Measurements from ENCODE around the gene RNF157.
"Not testable (repeated sequence)": the region's sequence is repeated elsewhere in the genome, so short reads cannot be mapped to it uniquely, and the experiment has no call there.

The RNF157 gene

DNA sequence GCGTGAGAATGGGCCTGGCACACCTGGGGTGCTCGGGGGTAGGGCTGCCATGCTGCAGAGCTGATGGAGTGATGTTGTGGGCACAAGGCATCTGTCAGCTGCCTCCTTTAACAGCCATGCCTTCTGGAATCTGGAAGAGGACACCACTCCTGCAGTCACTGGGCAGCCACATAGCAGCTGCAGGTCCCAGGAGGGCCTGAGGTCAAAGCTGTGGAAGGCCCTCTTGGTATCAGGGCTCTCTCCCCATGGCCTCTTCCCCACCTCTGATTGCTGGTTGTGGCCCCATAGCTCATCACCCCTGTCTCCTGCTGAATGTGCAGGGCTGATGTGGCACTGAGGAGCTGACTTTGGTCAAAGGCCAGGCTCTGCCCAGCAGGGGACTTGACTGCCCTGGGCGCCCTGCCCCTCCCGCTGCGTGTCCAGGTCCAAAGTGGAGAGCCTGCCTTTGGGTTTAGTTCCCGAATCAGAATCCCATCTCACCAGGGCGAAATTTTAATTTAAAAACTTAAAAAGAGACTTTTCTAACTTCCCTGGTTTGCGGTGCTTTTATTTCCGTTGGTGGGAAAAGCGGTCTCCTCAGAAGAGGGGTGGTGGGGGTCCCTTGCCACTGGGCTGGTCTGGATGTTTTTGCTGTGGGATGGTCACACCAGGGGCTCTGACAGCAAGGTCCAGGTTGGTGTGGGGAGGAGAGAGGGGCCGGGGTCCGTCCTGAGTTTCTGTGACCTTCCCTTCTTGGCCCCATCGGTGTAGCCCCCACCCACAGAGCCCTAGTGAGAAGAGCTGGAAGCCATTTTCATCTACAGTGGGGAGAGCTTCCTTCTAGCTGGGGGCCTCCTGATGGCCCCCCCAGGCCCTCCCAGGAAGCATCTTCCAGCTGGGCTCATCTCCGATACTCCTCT lies 30.7 kb upstream of the RNF157 start:
- no peak for DNase-seq (ENCODE audit: low read depth, low spot score)

DNA sequence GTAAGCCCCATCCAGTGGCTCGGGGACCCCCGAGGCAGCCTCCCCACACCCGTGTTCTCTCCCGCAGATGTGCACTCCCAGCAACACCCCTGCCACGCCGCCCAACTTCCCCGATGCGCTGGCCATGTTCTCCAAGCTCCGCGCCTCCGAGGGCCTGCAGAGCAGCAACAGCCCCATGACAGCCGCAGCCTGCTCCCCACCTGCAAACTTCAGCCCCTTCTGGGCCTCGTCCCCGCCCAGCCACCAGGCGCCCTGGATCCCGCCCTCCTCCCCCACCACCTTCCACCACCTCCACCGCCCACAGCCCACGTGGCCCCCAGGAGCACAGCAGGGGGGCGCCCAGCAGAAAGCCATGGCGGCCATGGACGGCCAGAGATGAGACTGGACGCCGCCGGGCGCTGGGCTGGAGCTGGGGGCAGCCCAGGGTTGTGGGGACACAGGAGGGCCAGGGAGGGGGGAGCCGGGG lies 29.9 kb upstream of the RNF157 start:
- DNase-seq (ENCODE audit: low read depth, low spot score), result no peak

DNA sequence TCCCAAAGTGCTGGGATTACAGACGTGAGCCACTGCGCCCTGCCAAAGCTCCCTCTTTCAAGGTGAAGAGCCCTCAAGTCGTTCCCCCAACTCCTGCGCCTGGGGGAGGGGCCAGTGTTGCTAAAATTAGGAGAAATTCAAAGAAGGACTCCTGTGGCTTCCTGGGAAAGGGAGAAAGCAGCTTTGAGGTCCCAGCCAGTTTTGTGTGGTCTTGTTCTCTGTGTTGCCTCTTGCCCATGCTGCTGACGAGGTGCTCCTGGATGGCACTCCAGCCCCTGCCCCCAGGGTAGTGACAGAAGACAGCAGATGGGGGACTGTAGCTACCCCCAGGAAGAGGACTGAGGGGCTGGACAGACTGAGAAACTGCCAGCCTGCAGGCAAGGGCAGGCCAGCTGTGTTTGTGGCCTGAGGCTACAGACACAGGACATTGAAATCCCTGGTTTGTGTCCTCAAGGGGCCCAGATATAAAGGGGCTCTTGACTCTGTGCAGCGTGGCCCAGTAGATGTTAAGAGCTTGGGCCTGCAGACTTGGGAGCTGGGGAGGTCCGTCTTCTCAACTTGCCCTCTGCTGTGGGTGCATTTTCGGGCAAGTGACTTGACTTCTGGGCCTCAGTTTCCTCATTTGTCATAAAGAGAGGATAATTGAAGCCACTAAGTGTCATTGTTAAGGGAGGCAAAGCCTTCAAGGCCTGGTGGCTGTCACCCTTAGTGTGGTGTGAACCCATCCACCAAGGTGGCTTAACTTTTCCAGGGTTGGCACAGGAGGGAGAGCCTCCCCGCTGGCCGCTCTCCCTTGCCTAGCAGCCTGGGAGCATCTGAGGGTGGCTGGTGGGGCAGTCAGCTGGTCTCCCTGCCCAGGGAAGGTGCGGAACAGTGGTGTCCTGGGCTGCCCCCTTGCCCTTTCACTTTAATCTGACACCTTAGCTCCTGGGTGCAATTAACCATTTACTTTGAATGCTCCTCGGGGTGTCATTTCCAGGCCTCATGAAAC lies 29.0 kb upstream of the RNF157 start:
- DNase-seq (ENCODE audit: low read depth, low spot score), result no peak

DNA sequence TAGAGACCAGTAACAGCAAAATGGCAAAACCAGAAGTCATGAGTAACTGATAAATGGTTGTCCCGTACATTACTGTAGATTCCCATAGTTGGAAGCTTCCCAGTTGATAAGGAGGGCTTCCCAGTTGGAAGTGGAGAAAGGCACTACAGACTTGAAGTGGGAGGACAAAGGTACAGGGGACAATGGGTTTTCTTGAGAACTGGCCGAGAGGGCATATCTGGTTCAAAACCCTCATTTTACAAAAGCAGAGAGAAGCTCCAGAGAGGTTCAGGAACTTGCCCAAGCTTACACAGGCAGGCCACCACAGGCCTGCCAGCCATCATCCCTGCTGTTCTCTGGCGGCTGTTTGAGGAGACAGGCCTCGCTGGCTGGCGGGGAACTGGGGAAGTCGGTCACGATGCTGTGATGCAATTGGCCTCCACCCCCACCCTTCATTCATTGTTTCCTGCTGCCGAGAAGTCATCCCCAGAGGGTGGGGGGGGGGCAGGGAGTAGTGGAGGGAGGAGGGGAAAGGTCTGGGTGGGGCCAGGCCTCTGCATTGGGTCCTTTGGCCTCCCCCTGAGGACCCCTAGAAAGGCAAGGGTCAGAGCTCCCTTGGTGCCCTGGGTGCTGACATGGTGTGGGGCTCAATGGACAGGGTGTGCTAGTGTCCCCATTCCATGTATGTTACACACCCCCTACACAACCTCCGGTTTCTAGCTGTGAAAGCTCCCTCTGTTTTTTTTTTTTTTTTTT lies 27.9 kb upstream of the RNF157 start:
- no peak for DNase-seq (ENCODE audit: low read depth, low spot score)

DNA sequence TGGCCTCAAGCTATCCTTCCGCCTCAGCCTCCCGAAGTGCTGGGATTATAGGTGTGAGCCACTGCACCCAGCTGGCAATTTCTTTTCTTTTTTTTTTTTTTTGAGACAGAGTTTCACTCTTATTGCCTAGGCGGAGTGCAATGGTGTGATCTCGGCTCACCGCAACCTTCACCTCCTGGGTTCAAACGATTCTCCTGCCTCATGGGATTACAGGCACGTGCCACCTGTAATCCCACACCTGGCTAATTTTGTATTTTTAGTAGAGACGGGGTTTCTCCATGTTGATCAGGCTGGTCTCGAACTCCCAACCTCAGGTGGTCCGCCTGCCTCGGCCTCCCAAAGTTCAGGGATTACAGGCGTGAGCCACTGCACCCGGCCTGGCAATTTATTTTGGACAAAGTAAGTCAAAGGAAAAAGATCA lies 27.3 kb upstream of the RNF157 start:
- DNase-seq (ENCODE audit: low read depth, low spot score), result not testable (repeated sequence)

DNA sequence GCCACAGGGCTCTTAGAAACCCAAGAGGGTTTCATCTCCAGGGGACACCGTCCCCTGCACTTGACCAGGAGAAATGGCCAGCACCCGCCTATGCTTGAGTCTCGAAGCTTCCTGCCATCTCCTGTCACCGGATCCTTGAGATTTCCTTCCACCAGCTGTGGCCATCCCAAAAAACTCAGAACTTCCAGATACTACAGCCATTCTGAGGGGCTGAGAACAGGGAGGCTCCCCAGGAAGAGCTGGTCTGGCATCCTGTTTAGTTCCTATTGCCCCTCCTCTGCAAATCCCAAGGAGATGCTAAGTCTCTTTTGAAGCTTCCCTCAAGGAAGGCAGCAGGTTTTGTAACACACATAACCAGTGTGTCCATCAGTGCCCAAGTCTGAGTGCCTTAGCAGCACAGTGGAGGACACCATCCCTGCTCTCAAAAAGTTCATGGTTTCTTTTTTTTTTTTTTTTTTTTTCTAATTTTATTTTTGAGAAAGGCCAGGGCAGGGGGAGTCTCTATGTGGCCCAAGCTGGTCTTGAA lies 26.8 kb upstream of the RNF157 start:
- DNase-seq (ENCODE audit: low read depth, low spot score), result no peak

DNA sequence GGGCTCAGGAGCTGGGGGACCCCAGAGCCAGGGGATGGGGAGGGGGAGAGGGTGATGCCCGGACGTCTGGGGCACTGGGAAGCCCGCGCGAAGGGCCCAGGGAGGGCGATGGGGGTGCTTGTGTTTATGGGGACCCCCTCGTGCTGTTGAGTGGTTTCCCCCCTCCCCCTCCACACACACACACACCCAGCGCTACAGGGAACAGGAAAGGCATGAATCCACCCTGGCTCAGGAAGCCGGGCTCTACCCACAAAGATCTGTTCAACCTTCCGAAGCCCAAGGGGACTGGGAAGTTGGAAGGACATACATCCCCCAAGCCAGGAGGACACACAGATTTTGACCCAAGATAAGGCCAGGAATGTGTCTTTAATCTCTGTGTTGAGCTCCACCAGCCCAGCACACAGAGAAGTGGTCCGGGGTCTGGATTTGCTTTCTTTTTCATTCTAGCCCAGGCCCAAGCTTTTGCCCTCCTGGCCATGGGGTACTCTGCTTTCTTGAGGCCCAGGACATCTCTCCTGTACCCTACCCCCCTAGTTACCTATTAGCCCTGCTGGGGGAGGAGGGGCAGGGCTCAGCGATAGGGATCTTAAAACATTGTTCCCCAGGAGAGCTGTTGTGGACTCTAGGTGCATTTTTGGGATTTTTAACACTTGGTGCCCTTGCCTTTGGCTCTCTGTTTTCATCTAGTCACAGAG lies 26.1 kb upstream of the RNF157 start:
- no peak for DNase-seq (ENCODE audit: low read depth, low spot score)

DNA sequence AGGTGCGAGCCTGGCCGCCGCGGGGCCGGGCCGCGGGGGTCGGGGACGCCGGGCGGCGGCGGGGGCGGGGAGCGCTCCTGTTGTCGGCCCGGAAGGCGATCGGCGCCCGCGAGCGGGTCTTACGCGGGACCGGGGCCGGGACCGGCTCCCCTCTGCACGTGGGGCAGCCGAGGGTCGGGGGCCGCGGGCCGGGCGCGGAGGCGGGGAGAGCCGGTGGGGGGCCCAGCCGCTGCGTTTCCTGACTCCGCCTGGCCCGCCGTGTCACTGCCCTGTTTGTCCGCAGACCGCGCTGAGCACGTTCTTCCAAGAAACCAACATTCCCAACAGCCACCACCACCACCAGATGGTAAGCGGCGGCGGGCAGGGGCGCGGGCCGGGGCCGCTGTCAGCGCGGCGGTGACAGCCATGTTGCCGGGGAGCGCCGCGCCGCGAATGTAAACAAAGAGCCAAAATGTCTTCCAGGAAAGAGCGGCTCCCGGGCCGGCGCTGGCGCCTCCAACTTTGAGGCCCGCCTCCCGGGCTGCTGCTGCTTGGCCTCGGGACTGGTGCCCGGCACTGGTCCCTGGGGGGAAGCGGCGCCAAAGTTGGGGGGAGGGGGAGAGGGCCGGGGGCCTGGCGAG lies 25.4 kb upstream of the RNF157 start:
- DNase-seq (ENCODE audit: low read depth, low spot score), result no peak

DNA sequence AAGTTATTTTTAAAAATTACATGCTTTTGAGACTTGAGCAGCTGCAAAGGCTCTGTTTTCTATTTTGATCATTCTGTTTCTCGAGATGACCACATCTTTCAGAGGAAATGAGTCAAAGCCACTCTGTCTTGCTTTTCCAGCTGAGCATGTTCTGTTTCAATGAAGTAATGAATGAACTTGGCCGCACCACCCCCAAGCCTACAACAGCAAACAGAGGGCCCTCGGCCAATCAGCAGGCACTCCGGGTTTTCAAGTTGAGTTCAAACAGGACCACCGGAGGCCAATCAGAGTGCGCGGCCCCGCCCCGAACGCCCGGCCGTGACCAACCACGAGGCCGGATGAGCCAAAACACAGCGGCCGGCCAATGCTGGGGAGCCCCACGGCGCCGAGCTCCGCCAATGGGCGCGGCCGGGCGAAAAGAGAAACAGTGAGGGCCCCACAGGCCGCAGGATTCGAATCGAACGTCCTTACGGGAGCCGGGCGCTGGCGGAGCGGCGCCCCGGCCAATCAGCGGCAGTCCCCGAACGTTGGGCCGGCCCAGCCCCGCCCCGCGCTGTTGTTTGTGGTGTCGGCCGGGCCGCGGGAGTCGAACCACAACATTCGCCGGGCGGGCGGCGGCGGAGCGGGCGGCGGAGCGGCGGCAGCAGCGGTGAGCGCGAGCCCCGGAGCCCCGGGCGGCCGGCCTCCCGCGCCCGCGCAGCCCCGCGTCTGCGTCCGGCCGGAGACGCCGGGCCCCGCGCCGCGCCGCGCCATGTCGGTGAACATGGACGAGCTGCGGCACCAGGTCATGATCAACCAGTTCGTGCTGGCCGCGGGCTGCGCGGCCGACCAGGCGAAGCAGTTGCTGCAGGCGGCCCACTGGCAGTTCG lies 24.7 kb upstream of the RNF157 start, which contains the start of gene UBALD2:
Gene UBALD2 (plus strand): TSS at position 594 of the 869 bp plus-strand sequence. CDS start 158 bp downstream, at position 752.
- peak; percentile 96 for DNase-seq (ENCODE audit: low read depth, low spot score)

DNA sequence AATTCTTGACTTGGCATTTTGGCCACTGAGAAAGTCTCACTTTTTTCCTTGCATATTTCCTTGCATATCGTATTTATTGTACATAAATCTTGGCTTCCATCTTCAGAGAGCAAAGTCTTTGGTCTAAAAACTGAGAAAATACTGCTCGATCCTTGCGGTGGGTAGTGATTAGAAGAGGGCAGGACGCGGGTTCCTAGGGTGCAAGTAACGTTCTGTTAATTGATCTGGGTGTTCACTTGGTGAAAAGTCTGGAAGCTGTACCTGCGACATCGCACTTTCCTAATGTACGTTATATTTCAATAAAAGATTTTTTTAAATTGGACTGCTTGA lies 24.1 kb upstream of the RNF157 start:
- DNase-seq (ENCODE audit: low read depth, low spot score), result no peak

DNA sequence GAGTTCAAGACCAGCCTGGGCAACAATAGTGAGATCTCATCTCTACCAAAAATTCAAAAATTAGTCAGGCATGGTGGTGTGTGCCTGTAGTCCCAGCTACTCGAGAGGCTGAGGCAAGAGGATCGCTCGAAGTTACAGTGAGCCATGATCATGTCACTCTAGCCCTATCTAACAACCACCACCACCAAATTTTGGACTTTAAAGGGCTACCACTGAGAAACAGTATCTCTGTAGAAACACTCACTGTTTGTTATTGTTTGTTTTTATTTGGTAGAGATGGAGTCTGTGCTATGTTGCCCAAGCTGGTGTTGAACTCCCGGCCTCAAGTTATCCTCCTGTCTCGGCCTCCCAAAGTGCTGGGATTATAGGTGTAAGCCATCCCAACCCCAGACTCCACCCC lies 23.6 kb upstream of the RNF157 start:
- DNase-seq (ENCODE audit: low read depth, low spot score), result no peak

DNA sequence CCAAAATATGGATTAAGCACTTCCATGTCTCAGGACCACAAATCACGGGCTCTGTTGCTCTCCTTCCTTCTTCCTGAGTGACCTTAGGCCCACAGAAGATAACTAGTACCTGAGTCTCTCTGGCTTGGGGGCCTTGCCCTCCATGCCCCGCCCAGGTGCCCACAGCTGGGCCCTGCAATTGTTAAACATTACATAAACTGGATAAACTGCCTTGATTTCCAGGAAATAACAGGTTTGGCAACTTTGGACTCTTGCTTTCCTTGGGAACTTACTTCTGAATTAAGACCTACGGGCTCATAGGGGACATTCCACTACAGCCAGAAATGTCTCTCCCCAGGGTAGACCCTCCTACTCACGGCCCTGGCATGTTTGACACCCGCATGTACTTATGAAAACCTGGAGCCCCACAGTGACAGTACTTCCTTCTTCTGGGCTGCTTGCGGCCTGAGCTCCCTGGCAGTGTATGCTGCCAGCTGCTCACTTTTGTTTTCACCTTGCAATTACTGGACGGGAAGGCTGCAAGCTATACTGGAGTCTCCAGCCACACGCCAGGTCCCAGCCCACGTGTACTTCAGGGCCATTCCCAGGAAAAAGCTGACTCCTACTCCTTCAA lies 22.5 kb upstream of the RNF157 start:
- no peak for DNase-seq (ENCODE audit: low read depth, low spot score)

DNA sequence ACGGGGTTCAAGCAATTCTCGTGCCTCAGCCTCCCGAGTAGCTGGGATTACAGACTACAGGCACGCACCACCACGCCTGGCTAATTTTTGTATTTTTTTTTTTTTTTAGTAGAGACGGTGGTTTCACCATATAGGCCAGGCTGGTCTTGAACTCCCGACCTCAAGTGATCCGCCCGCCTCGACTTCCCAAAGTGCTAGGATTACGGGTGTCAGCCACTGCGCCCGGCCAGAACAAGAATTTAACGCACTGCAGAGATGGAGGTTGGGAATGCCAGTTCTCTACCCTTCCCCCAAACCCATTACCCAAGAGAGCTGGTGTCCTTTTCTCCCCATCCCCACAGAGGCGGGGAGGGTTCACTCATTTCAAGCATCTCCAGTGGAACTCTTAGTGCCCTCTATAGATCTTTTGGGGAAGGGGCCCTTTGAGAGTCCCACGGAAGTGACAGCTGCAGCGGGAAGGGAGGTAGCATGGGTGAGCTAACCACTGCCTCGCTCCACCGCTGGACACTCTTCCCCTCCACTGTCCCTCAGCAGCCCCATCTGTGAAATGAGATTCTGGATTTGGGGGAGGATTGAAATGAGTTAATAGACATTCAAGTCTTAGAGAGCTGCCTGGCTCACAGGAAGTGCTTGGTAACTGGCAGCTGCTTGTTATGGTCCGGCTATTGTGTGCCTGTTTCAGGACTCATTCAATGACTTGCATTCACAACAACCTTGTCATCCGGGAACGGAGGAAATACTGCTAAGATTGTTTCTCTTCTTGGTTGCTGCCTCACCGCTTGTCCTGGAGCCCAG lies 21.3 kb upstream of the RNF157 start:
- no peak for DNase-seq (ENCODE audit: low read depth, low spot score)

DNA sequence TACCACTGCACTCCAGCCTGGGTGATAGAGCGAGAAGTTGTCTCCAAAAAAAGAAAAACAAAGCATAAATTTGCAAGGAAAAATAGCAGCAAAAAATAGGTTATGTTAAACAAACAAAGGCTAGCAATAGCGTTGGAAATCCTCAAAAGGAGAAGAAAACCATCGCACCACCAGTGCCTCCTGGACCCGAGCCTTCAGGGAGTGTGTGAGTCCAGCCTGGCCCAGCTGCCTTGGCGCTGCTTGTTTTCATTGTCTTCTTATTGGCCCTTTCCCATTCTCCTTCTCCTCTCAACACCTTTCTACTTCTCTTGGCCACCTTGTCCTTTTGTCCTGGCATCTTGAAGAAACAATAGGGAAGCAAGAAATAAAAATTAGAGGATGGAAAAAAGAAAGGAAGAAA lies 20.4 kb upstream of the RNF157 start:
- DNase-seq (ENCODE audit: low read depth, low spot score), result no peak

DNA sequence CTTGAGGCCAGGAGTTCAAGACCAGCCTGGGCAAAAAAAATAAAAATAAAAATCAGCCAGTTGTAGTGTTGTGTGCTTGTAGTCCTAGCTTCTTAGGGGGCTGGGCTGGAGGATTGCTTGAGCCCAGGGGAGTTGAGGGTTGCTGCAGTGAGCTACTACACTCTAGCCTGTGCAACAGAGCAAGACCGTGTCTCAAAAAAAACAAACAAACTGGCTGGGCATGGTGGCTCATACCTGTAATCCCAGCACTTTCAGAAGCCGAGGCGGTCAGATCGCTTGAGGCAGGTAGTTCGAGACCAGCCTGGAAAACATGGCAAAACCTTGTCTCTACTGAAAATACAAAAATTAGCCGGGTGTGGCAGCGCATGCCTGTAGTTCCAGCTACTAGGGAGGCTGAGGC lies 19.9 kb upstream of the RNF157 start:
- no peak for DNase-seq (ENCODE audit: low read depth, low spot score)

DNA sequence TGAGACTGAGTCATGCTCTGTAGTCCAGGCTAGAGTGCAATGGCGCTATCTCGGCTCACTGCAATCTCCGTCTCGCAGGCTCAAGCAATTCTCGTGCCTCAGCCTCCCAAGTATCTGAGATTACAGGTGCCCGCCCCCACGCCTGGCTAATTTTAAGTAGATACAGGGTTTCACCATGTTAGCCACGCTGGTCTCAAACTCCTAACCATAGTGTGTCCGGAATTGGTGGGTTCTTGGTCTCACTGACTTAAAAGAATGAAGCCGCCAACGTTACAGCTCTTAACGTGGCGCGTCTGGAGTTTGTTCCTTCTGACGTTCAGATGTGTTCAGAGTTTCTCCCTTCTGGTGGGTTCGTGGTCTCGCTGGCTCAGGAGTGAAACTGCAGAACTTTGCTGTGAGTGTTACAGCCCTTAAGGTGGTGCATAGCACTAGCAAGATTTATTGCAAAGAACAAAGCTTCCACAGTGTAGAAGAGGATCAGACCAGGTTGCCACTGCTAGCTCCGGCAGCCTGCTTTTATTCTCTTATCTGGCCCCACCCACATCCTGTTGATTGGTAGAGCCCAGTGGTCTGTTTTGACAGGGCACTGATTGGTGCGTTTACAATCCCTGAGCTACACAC lies 16.2 kb upstream of the RNF157 start:
- not testable (repeated sequence) for DNase-seq (ENCODE audit: low read depth, low spot score)

DNA sequence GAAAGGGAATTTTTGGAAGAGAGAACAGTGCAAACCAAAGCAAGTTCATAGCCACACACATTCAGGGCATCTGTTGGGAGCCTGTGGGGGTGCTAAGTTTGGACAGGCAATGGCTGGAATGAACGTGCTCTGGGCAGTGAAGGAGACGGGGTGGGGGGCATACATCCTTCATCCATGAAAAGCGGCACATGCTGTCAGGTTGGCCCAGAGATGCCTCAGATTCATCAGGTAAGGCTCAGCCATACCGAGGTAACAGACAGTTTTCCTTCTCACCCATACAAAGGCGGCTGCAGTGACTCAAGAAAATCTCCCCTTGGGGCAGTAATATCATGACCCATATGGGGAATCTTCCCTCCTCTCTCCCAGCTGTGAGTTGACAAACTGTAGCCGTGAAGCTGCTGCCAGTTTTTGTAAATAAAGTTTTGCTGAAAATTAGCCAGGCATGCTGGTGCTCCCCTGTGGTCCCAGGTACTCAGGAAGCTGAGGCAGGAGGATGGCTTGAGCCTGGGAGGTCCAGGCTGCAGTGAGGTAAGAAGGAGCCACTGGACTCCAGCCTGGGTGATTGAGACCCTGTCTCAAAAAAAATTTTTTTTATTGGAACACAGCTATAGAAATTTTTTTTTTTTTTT lies 15.6 kb upstream of the RNF157 start:
- DNase-seq (ENCODE audit: low read depth, low spot score), result no peak
